ENCODE data around the gene PSMA2.

DNA sequence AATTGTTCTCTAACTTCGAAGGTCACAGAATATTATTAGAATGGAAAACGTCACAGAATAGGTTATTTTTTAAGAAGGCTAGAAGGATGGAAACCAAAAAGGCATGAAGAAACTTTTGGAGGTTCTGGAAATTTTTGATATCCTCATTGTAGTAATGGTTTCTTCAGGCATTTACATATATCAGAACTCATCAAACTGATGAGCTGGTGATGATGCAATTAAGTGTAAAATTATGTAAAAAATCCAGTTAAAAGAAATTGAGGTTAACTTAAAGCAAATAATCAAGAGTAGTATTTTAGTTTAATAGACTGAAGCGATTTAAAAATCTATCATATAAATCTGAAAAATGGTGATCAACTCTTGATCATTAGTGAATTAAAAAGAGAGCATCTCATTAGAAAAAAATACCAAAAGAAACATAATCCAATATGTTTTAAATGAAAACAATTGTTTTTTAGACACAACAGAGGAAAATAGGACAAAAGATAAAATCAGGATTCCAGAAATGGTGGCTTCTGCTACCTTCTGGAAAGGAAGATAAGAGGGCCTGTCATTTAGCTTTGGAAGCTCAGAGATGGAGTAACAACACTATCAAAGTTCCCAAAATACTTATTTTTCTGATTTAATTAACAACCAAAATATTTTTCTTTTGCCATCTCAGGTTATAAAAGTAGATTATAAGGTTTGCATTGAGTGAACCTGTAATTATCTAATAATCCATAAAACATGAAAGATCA, 9.8 kb downstream of the PSMA2 start:
- TF ChIP-seq CTCF (IDR thresholded peaks at IDR 0.05) = no peak
- no peak for TF ChIP-seq POLR2A (IDR thresholded peaks at IDR 0.05)
- TF ChIP-seq POLR2AphosphoS5 (IDR thresholded peaks at IDR 0.05; ENCODE audit: insufficient read depth in 1 of 2, low read depth in 1 of 2) = no peak
